Stimulated activated CD4-positive, alpha-beta T cell treated with anti-CD3 and anti-CD28 coated beads, Interleukin-1b, Interleukin-23, amount 100 ng/mL, for 1 hour (primary cell): ENCODE results near the gene ARL9.

Experiments
- DNase-seq, 2 donors: peaks; one replicate each; pipeline ENCODE4 v3.0.0-alpha.2; 2020; ENCODE audit warnings: low read depth in 2 of 2

Gene ARL9

GRCh38 chr4:56531823-56532222 is 26.2 kb downstream of the ARL9 start:
- DNase-seq = no peak

- DNase-seq = no peak
Observed at GRCh38 chr4:56532239-56532638, 26.6 kb downstream of the ARL9 start.

GRCh38 chr4:56535915-56536314 is 30.3 kb downstream of the ARL9 start:
- no peak for DNase-seq

- DNase-seq = no peak
Observed at GRCh38 chr4:56537147-56537546, 31.6 kb downstream of the ARL9 start.

- no peak for DNase-seq
Observed at GRCh38 chr4:56540826-56541225, 35.2 kb downstream of the ARL9 start.

GRCh38 chr4:56544573-56545131 is 39.1 kb downstream of the ARL9 start:
- peak; percentile 73 to 83 for DNase-seq

GRCh38 chr4:56550642-56551041 is 45.1 kb downstream of the ARL9 start:
- no peak for DNase-seq

GRCh38 chr4:56551516-56551915 is 45.9 kb downstream of the ARL9 start:
- no peak for DNase-seq

- no peak for DNase-seq
Observed at GRCh38 chr4:56552273-56552672, 46.7 kb downstream of the ARL9 start.

GRCh38 chr4:56570041-56570440 is 64.5 kb downstream of the ARL9 start:
- DNase-seq = no peak
